ENCODE results near the gene CHEK2.
A peak's percentile ranks its signal among the peaks of the same experiment; 100 is the strongest.
"Not testable (repeated sequence)": the region's sequence is repeated elsewhere in the genome, so short reads cannot be mapped to it uniquely, and the experiment has no call there.

The CHEK2 gene

GRCh38 chr22:28693041-28693760 is 48.4 kb downstream of the CHEK2 start:
- DNase-seq (ENCODE audit: low read depth in 3 of 3, low spot score in 1 of 3), result not testable (repeated sequence)

- DNase-seq (ENCODE audit: low read depth in 3 of 3, low spot score in 1 of 3), result not testable (repeated sequence)
Observed at GRCh38 chr22:28689796-28690195, 51.8 kb downstream of the CHEK2 start.

- not testable (repeated sequence) for DNase-seq (ENCODE audit: low read depth in 3 of 3, low spot score in 1 of 3)
Observed at GRCh38 chr22:28682966-28683365, 58.7 kb downstream of the CHEK2 start.

- DNase-seq (ENCODE audit: low read depth in 3 of 3, low spot score in 1 of 3), result not testable (repeated sequence)
Observed at GRCh38 chr22:28680813-28681490, 60.7 kb downstream of the CHEK2 start.

GRCh38 chr22:28679611-28680287 is 61.9 kb downstream of the CHEK2 start, which contains the start of gene TTC28:
TTC28 (minus strand) TSS chr22:28679840; CDS start chr22:28679723, 117 bp downstream.
- peak in 1 of 3 donors; percentile 15 for DNase-seq (ENCODE audit: low read depth in 3 of 3, low spot score in 1 of 3)

GRCh38 chr22:28678778-28679610 is 62.6 kb downstream of the CHEK2 start:
- not testable (repeated sequence) for DNase-seq (ENCODE audit: low read depth in 3 of 3, low spot score in 1 of 3)

GRCh38 chr22:28678170-28678569 is 63.5 kb downstream of the CHEK2 start:
- not testable (repeated sequence) for DNase-seq (ENCODE audit: low read depth in 3 of 3, low spot score in 1 of 3)

GRCh38 chr22:28674121-28674563 is 67.5 kb downstream of the CHEK2 start:
- DNase-seq (ENCODE audit: low read depth in 3 of 3, low spot score in 1 of 3), result no peak

- DNase-seq (ENCODE audit: low read depth in 3 of 3, low spot score in 1 of 3), result no peak
Observed at GRCh38 chr22:28670756-28671155, 70.9 kb downstream of the CHEK2 start.

- no peak for DNase-seq (ENCODE audit: low read depth in 3 of 3, low spot score in 1 of 3)
Observed at GRCh38 chr22:28670161-28670560, 71.5 kb downstream of the CHEK2 start.

GRCh38 chr22:28669387-28669786 is 72.2 kb downstream of the CHEK2 start:
- no peak for DNase-seq (ENCODE audit: low read depth in 3 of 3, low spot score in 1 of 3)

GRCh38 chr22:28663569-28663942 is 78.1 kb downstream of the CHEK2 start:
- DNase-seq (ENCODE audit: low read depth in 3 of 3, low spot score in 1 of 3), result not testable (repeated sequence)

- no peak for DNase-seq (ENCODE audit: low read depth in 3 of 3, low spot score in 1 of 3)
Observed at GRCh38 chr22:28658448-28658847, 83.2 kb downstream of the CHEK2 start.

- DNase-seq (ENCODE audit: low read depth in 3 of 3, low spot score in 1 of 3), result no peak
Observed at GRCh38 chr22:28656181-28656580, 85.4 kb downstream of the CHEK2 start.

- DNase-seq (ENCODE audit: low read depth in 3 of 3, low spot score in 1 of 3), result no peak
Observed at GRCh38 chr22:28650463-28650862, 91.2 kb downstream of the CHEK2 start.

- no peak for DNase-seq (ENCODE audit: low read depth in 3 of 3, low spot score in 1 of 3)
Observed at GRCh38 chr22:28648792-28649191, 92.8 kb downstream of the CHEK2 start.

GRCh38 chr22:28647216-28647615 is 94.4 kb downstream of the CHEK2 start:
- no peak for DNase-seq (ENCODE audit: low read depth in 3 of 3, low spot score in 1 of 3)

- DNase-seq (ENCODE audit: low read depth in 3 of 3, low spot score in 1 of 3), result no peak
Observed at GRCh38 chr22:28639321-28639720, 102.3 kb downstream of the CHEK2 start.

All from stimulated activated CD4-positive, alpha-beta T cell treated with anti-CD3 and anti-CD28 coated beads, TNF-alpha, amount 100 ng/mL, for 1 hour (primary cell).